Vagina (tissue), 2 donors: ENCODE measurements around the gene APOL6.

Experiments used
- POLR2AphosphoS5 ChIP-seq, 2 donors: sonication (generic); formaldehyde crosslinking; IDR thresholded peaks; one replicate each; pipeline ENCODE4 v1.9.0; 2017; ENCODE audit warnings: antibody characterized with exemption in 2 of 2, mild to moderate bottlenecking in 2 of 2, low read depth in 1 of 2; ENCODE audit not compliant: insufficient read depth in 1 of 2
- TF ChIP-seq, protein P1 (sequence below), 3 experiments: fragments of 450-650 bp in 2 of 3; fragments of 200-600 bp in 1 of 3; sonication (generic) in 1 of 3; IDR thresholded peaks; one replicate each; pipeline ENCODE4 v1.5.1; 2017 to 2019; ENCODE audit warnings: antibody characterized with exemption in 3 of 3, mild to moderate bottlenecking in 2 of 3, moderate library complexity in 2 of 3

DNA sequence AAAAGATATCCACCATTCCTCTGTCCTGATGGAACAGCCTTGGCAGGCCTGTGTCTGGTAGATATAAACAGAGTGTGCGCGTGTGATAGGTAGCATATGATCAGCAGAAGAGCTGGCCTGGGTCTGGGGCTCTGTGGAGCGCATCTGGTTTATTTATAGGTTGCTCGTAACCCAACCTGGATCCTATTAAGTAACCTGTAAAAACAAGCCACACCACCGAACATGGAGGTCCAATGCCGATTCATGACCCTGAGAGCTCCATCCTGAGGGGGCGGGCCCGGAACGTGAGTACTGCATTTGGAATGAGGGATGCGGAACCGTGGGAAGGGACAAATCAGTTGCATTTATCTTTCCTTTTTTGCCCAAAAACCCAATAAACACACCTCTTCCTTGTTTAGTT is 37.5 kb downstream of the APOL6 start:
- TF ChIP-seq, protein P1, sequence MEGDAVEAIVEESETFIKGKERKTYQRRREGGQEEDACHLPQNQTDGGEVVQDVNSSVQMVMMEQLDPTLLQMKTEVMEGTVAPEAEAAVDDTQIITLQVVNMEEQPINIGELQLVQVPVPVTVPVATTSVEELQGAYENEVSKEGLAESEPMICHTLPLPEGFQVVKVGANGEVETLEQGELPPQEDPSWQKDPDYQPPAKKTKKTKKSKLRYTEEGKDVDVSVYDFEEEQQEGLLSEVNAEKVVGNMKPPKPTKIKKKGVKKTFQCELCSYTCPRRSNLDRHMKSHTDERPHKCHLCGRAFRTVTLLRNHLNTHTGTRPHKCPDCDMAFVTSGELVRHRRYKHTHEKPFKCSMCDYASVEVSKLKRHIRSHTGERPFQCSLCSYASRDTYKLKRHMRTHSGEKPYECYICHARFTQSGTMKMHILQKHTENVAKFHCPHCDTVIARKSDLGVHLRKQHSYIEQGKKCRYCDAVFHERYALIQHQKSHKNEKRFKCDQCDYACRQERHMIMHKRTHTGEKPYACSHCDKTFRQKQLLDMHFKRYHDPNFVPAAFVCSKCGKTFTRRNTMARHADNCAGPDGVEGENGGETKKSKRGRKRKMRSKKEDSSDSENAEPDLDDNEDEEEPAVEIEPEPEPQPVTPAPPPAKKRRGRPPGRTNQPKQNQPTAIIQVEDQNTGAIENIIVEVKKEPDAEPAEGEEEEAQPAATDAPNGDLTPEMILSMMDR (IDR thresholded peaks at IDR 0.05): no peak
- no peak for TF ChIP-seq POLR2AphosphoS5 (IDR thresholded peaks at IDR 0.05; ENCODE audit: insufficient read depth in 1 of 2, low read depth in 1 of 2)
